Thyroid gland (tissue), 4 donors: Measurements from ENCODE around the gene ANKRD10. TPM values are rescaled to one million over a fixed set of nuclear protein-coding genes. Genes with fewer than 3 reads are reported as not detected.

Experiments used
- DNase-seq, 2 donors: peaks; one replicate each; pipeline ENCODE4 v3.0.0-alpha.2; 2019
- H3K27ac ChIP-seq, 3 donors: fragments of 200-600 bp; sonication (generic); 1 replicate in 2 of 3; 2 replicates in 1 of 3; pipeline ENCODE4 v1.5.1; 2016 to 2019; ENCODE audit warnings: mild to moderate bottlenecking in 1 of 3, moderate library complexity in 1 of 3
- H3K27me3 ChIP-seq: fragments of 200-600 bp; sonication (generic); one replicate; pipeline ENCODE4 v1.5.1; 2019
- H3K36me3 ChIP-seq, 2 donors: fragments of 200-600 bp; sonication (generic); one replicate each; pipeline ENCODE4 v1.5.1; 2016 to 2019
- H3K4me1 ChIP-seq, 2 donors: fragments of 200-600 bp; sonication (generic); one replicate each; pipeline ENCODE4 v1.5.1; 2017 to 2019
- H3K4me3 ChIP-seq, 3 donors: fragments of 200-600 bp; sonication (generic); replicated peaks in 1 of 3; 1 replicate in 2 of 3; 2 replicates in 1 of 3; pipeline ENCODE4 v1.5.1; 2016; ENCODE audit warnings: mild to moderate bottlenecking in 1 of 3
- H3K9me3 ChIP-seq: fragments of 200-600 bp; sonication (generic); one replicate; pipeline ENCODE4 v1.5.1; 2017
- CTCF ChIP-seq, 6 experiments: fragments of 200-600 bp in 3 of 6; fragments of 450-650 bp in 3 of 6; sonication (generic) in 3 of 6; IDR thresholded peaks; one replicate each; pipeline ENCODE4 v1.5.1; 2016 to 2019; ENCODE audit warnings: antibody characterized with exemption in 6 of 6, mild to moderate bottlenecking in 2 of 6, inconsistent platforms in 1 of 6, moderate library complexity in 1 of 6
- POLR2A ChIP-seq, 2 donors: fragments of 450-650 bp; IDR thresholded peaks; one replicate each; pipeline ENCODE4 v1.6.1; 2017; ENCODE audit warnings: antibody characterized with exemption in 2 of 2, mild to moderate bottlenecking in 2 of 2, moderate library complexity in 1 of 2
- WGBS, 2 donors: methylation state at CpG; one replicate each; pipeline ENCODE4 v1.1.5; 2017; 5-methylcytosine and 5-hydroxymethylcytosine counted together
- intact Hi-C: fragments of 100-400 bp; cut with DNase I; formaldehyde crosslinking; loops from one replicate; pipeline ENCODE4 v1.15.1; 2023
- total RNA-seq, 4 donors: library from RNA; depleted of rRNA; stranded (reverse); fragments of >200 nt; gene quantifications; one replicate each; pipeline ENCODE4 v1.2.3, GENCODE V29; 2016

ANKRD10 gene
- total RNA-seq, 4 donors from 2014 or later, result 105 to 168 (median 135) TPM

DNA sequence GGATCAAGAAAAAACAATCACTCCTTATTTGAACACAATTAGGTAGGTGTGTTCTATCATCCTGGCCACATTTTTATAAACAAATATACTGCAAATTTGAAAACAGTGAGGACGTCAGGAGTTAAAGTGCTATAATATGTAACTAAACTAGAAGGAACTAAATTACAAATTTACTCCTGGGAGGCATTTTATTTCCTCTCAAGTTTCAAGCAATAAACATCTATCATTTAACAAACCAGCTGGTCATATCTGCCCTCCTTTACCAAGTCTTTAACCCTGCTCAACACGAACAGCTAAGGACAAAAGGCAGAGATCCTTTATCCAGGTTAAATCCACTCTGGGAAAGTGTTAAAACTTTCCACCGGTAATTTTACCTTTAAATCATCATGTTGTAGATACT, 26.5 kb downstream of the ANKRD10 start:
- 82 to 86% methylated on average over 3 of the region's 3 CpGs for WGBS, 2 donors
- no peak overlapping the region for H3K27ac ChIP-seq
- H3K27me3 ChIP-seq, result no peaks in the 10 kb centered on the region
- peaks cover 4 to 5% of the 10 kb centered on the region in 2 donors for H3K36me3 ChIP-seq
- DNase-seq, result no peak
- peaks cover 0 to 4% of the 10 kb centered on the region in 2 donors for H3K4me1 ChIP-seq
- TF ChIP-seq CTCF (IDR thresholded peaks at IDR 0.05), result no peak
- TF ChIP-seq POLR2A (IDR thresholded peaks at IDR 0.05), result no peak
- no peak overlapping the region for H3K4me3 ChIP-seq
- H3K9me3 ChIP-seq, result no peaks in the 10 kb centered on the region
- intact Hi-C loops, result no loop called here

GRCh38 chr13:110887597-110888333, 27.1 kb downstream of the ANKRD10 start:
- Histone ChIP-seq H3K4me1 (peaks cover 0 to 4% of the 10 kb centered on the region in 2 donors), H3K27me3 (no peaks in the 10 kb centered on the region), H3K4me3 (no peak overlapping the region), H3K9me3 (no peaks in the 10 kb centered on the region), H3K27ac (no peak overlapping the region), H3K36me3 (peaks cover 0 to 4% of the 10 kb centered on the region in 2 donors)
- DNase-seq, result no peak
- TF ChIP-seq CTCF (IDR thresholded peaks at IDR 0.05) (no peak), POLR2A (IDR thresholded peaks at IDR 0.05) (no peak)
- 49 to 50% methylated on average over 9 of the region's 9 CpGs for WGBS, 2 donors
- intact Hi-C loops, result no loop called here

- no peaks in the 10 kb centered on the region for H3K27me3 ChIP-seq
- TF ChIP-seq CTCF (IDR thresholded peaks at IDR 0.05), result no peak
- no peak for TF ChIP-seq POLR2A (IDR thresholded peaks at IDR 0.05)
- H3K9me3 ChIP-seq, result no peaks in the 10 kb centered on the region
- peaks cover 0 to 4% of the 10 kb centered on the region in 2 donors for H3K4me1 ChIP-seq
- no peak overlapping the region for H3K27ac ChIP-seq
- H3K4me3 ChIP-seq, result no peak overlapping the region
- intact Hi-C loops, result no loop called here
- WGBS, 2 donors, result 30 to 38% methylated on average over 5 of the region's 5 CpGs
- DNase-seq, result no peak
- H3K36me3 ChIP-seq, result peaks cover 0 to 3% of the 10 kb centered on the region in 2 donors
Measured at GRCh38 chr13:110886870-110887596, 27.8 kb downstream of the ANKRD10 start.

DNA sequence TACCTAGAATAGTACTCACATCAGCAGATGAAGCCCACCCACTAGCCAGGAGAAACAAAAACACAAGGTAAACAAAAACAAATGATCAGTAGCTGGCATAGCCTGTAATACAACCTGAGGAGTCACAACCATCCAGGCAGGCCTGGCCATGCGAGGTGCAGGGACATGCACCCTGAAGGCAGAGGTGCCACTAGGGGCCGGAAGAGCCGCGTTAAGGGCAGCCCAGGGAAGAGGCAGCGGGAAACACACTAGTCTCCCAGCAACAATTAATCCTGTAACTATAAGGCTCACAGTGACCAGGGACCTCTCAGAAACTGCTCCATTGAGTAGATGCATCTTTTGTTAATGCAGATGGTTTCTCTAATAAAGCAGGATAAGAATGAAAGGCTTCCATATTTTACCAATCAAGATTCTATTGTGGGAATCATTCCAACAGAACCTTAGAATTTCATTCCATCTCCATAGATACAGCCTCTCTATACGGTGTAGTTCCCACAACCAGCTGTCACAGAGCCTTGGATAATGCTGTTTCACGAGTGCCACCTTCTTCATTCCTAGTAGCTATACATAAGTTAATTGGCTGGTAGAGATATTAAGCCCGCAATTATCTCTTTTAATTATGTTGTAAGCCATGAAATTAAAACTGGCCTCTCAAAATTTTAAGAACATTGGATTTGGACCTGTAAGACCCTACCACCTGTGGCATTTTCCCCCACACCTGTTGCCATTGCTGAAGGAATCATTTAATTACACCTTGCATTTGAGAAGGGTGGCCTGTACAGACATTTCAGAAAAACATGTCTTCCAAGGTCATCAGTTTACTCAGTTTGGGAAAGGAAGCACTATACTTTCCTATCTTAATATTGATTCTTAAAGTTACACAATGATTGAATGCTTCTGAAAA, 28.7 kb downstream of the ANKRD10 start:
- Histone ChIP-seq H3K36me3 (no peaks in the 10 kb centered on the region), H3K27me3 (no peaks in the 10 kb centered on the region), H3K4me1 (peaks cover 0 to 4% of the 10 kb centered on the region in 2 donors), H3K27ac (no peak overlapping the region), H3K9me3 (no peaks in the 10 kb centered on the region), H3K4me3 (no peak overlapping the region)
- TF ChIP-seq CTCF (IDR thresholded peaks at IDR 0.05), result no peak
- TF ChIP-seq POLR2A (IDR thresholded peaks at IDR 0.05), result no peak
- DNase-seq, result no peak
- WGBS, 2 donors, result 58 to 65% methylated on average over 8 of the region's 8 CpGs
- intact Hi-C loops, result no loop called here
